NCI-H2029 (cell line): ENCODE data around the gene SLC26A1.

Experiments used
- DNase-seq: peaks from one replicate; lab custom pipeline; 2025; lab: John Stamatoyannopoulos, UW

Gene SLC26A1

DNA sequence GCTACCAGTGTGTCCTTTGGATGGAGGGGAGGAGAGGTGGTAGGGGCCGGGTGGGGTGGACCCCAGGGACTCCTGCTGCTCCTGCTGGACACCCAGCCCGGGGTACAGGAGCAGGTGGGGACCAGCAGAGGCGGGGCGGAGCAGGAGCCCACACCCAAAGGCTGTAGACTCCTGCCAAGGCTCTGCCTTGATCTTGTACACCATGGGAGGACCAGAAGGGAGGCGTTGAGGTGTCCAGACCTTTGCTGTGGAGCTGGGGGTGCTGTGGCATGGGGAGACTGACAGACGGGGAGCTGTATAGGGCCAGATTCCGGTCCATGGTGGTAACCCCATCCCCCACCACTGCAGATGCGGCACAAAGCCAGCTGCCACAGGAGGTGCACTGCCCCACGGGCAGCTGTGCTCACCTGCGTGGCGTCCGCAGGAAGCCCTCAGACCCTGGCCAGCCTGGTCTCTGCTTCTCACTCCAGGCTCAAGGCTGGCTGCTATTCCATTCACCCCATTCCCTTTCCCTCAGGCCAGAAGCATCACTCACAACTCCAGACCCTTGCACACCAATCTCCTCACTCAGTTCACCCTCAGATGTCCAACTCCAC is 5.0 kb upstream of the SLC26A1 start:
- DNase-seq: no peak

DNA sequence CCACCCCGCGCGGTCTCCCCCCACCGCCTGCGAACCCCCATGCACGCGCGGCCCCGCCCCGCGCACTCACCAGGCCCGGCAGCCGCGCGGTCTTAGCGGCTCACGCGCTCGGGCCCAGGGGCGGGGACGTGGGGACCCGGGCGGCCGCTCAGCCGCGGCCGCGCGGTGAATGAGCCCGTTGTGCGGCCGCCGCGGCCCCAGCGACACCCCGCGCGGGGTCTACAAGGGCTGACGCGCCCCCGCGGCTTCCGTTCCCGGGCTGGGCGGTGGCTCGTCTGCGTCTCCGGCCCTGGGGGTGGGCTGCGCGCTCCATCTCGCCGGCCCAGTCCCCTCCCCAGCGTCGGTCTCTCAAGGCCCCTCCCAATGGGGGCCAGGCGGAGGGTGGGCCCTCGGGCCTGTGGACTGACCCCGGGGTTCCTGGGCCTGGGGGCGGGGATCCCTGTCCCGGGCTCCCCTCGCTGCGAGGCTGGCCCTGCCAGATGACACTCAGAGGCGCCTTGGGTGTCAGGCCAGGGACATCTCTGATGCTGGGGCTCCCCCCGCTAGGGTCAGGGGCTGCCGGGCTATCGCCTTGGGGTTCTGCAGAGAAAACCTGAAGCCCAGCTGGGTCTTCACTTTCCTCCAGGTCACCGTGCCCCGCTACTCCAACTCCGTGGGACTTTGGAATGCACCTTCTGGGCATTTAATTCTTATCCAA is 4.3 kb upstream of the SLC26A1 start:
- DNase-seq: no peak

DNA sequence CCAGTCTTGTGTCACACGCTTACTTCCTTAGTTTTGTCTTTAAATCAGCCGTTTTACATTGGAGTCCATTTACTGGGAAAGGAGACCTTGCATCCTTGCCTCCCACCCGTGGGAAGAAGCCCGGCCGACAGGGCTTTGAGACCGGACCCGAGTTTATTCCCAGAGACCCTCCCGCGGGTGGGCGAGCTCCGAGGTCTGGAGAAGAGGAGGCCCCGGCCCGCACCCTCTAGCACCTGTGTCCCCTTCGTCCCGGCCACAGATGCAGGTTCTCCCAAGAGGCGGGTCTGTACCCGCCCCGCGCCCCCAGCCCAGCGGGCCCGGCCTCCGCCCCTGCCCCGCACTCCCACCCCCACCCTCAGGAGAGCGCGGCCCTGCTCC is 3.8 kb upstream of the SLC26A1 start:
- DNase-seq: no peak

DNA sequence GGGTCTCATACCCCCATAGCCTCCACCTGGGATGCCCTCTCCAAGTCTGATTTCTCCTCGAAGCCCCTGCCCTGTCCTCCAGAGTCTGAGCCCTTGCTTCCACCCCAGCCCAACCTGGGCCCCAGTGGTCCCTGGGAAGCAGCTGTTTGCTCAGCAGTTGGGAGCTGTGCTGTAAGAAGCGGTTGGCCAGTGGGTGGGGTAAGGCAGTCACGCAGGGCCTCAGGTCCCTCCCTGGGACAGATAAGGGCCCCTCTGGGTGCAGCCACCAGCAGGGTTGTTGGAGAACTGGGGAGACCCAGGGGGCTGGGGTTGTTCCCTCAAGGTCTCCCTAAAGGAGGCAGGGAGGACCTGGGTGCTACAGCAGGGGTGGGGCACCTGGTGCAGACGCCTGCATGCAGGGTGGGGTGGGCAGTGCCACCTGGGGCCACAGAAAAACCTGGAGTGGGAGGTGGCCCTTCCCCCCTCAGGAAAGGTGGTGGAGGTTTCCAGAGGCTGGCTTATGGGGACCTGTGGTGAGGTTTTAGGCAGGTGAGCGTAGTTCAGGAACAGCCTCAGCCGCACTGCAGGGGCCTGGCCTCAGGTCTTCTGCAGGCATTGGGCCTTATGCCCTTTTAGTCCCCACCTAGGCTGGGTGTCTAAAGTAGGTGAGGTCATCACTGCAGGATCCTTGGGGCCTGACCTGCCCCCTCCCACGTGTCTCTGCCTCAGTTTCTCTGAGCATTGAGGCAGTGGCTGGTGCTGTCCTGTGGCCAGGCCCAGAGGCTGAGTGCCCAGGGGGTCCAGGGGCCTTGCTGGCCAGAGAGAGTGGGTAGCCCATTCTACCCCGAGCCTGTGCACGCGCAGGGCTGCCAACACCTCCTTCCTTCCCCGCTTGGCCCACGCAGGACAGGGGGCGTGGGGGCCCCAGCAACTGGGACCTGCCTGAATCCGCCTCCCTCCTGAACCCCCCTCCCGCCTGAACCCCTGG is 3.1 kb upstream of the SLC26A1 start:
- DNase-seq: no peak

DNA sequence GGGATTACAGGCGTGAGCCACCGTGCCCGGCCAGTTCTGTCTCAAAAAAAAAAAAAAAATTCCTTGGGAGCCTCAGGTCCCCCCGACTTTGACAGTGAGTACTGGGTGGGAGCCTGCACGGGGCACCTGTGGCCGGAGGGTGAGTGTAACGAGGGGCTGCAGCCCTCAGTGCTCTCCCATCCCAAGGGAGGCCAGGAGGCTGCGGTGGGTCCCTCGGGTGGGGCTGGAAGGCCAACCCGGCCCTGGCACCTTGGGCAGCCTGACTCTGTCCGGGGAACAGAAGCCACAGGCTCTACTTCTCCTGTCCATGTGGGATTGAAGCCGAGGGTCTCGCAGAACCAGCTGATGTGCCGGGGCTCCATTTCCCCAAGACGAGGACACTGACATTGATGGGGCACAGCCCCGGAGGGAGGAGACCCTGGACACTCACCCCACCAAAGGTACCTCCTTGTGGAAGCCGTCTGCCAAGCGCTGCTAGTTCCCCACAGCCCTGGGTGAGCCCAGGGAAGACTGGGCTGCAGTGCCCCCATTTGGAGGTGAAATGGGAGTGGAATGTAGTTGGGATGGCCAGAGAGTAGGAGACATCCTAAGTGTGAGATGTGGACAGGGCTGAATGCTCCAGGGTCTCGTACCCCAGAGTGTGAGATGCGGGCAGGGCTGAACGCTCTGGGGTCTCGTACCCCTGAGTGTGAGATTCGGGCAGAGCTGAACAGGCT is 2.3 kb upstream of the SLC26A1 start:
- DNase-seq: no peak

DNA sequence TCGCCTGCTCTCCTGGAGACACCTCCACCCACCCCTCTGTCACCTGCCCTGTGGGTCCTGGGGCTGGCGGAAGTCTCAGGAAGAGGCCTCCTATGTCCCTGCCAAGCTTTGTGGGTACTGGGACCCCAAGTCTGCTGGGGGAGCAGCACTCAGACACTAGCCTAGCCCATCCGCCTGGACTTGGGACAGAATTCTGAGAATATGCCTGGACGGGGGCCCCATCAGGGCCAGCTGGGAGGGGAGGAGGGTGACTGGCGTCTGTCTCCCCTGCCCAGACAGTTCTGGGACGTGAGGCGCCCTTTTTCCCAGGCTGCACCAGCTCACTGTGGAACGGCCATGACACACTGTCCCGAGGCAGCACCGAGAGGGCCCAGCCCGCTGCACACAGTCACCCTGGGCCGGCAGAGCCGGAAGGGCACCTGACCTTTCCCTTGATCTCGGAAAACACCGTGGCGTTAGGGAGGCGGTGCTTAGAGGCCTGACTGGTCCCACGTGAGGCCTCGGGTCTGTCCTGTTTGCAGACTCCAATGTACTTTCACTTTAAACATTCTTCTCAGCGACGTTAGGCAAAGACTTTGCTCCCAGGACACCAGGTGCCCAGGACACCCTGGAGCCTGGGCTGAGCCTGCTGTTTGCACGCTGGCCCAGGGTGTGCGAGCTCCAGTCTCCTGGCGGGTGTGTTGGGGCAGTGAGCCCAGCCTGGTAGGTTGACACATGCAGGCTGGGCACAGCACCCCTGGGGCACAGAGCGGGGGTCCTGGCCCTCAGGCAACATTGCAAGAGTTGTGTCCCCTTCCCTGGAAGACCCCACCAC is 700 bp downstream of the SLC26A1 start:
- DNase-seq: no peak

DNA sequence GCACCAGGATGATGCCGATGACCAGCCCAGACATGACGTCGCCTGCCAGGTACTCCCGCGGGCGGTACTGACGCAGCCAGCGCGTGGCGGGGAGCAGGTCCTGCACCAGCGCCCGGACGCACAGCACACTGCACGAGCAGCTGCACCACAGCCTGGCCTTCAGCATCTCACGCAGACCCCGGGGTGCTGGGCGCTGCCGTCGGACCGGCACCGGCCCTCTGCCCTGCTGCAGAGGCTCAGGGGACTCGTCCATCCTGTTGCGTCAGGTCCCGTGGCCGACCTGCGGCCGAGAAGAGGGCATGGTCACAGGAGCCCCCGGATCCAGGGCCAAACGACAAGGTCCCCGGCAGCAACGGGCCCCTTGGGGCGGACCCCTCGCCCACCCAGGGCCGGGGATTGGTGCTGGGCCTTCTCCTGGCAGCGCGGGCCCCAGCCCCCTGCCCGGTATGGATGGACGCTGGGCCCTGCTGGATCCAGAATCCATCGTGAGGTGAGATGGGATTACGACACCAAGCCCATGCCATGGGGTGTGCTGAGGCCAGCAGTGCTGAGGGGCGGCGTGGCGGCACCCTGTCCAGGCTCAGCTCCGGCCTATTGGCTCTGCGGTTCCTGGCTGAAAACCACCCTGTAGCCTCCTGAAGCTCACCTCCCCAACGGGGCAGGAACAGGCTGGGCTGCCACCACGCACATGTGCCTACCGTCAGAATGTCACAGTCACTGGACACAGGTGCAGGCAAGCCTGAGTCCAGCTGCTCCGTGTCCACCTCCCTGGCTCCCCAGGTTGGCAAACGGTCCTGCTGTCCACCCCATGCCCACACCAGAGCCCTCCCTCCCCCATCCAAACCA is 1.5 kb downstream of the SLC26A1 start:
- no peak for DNase-seq

DNA sequence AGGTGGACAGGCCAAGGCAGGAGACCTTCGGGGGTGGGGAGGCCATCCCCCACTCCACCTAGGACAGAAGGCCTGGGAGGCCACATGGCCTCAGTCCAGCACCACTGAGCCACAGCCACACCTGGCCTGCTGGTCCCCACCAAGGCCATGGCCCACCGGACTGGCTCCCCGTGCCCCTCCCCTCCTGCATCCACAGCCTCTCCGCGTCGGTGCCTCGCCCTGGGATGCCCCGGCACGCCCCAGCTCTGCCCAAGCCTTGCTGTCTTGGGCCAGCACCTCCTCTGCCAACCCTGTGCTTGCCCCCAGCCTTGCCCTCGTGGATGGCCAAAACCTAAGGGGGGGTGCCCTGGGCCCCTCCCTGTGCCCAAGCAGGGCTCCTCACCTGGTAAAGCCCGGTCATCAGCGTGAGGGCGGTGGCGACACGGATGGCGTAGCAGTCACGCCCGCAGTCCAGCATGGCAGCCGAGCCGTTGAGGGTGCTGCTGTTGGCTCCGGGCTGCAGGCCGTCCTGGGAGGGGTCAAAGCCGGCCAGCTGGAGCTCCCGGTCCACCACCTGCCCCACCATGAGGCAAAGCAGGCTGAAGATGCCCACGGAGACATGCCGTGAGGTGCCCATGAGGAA is 2.3 kb downstream of the SLC26A1 start:
- DNase-seq: no peak

DNA sequence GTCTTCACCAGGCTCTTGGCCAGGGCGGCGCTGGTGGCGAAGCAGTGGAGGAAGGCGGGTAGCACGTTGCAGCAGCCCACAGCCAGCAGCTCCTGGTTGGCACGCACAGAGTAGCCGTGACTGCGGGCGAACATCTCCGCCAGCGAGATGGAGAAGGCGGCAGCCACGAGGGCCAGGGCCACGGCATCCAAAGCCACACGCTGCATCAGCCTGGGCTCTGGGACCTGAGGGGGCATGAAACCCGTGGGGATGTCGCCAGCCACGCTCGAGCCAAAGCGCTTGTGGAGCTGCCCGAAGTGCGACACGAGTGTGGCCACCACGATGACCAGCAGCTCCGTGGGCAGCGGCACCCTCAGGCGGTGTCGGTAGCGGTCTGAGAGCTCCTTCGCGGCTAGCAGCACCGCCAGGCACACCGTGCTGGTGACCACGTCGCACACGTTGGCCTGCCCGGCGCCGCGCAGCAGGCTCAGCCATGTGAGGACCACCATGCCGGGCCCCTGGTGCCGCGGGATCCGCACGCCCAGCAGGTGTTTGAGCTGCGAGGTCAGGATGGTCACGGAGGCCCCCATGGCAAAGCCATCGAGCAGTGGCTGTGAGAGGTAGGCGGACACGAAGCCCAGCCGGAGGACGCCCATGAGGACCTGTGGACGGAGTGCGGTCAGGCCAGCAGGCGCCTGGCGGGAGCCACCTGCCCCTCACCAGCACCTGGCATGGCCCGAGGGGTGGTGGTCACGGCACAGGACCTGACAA is 3.3 kb downstream of the SLC26A1 start:
- no peak for DNase-seq

DNA sequence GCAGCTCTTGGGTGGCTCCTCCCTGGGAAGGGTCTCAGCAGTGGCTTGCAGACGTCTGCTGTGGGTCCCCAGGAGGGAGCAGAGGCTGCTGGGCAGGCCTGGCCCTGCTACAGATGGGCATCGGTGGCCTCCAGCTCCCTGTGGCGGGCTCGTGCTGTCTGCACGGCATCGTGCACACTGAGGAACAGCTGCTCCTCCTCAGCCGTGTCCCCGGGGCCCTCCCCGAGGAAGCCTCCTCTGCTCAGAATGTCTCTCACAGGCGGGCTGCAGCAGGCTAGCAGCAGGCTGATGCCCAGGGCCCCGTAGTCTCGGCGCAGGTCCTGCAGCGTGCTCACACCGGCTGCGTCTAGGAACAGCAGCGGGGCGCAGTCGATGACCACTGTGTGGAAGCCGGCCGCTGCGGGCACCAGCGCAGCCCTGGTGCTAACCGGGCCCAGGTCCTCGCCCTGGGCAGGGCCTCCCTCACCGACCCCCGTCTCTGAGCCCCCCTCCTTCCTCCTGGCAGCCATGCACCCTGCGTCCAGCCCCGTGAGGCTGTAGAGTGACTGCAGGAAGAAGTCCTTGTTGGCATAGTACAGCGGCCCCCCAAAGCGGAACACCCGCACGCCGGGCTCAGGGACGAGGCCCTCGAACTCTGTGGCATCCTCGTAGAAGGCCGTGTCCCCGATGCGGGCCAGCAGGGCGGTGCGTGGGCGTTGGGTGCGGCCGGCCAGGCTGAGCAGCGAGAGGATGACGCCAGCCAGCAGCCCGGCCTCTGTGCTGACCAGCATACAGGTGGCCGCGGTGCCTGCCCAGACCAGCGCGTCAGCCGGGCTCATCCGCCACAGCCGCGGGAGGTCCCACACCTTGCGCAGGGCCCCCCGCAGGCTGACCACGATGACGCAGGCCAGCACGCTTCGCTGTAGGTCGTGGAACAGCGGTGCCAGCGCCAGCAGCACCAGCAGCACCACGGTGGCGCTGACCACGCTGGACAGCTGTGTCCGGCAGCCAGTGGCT is 4.2 kb downstream of the SLC26A1 start:
- DNase-seq: no peak

DNA sequence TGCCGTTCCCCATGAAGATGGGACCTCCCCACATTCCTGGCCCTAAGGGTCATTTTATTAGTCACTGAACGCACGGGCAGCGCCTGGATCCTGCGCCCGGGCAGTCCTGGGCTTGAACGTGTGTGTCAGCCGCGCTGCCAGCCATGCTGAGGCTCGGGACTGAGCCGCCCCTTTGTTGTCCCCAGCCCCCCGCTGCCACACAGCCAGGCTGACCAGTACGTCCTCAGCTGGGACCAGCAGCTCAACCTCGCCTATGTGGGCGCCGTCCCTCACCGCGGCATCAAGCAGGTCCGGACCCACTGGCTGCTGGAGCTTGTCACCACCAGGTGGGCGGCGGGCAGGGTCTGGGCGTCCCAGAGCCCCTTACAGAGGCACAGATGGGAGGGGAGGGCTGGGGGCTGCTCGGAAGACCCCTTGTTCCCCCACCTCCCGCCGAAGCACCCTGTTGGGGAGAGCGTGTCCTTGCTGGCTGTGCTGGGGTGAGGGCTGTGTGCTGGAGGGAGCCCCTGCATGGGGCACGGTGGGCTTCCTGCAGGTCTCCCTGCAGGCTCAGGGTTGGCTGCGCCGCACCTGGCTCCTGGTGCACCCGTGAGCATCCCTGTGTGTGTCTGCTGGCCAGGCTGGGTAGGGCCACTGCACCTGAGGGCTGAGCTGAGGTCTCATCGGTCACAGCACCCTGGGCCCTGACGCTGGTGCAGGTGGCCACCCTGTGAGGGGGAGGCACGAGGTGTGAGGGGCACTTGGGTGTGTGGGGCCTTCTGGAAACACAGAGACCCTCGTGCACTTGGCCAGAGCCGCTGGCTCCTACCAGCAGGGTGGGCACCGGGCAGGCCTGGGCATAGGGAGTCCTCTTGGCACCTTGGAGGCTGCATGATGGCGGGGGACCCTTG is 5.3 kb downstream of the SLC26A1 start:
- DNase-seq: no peak

DNA sequence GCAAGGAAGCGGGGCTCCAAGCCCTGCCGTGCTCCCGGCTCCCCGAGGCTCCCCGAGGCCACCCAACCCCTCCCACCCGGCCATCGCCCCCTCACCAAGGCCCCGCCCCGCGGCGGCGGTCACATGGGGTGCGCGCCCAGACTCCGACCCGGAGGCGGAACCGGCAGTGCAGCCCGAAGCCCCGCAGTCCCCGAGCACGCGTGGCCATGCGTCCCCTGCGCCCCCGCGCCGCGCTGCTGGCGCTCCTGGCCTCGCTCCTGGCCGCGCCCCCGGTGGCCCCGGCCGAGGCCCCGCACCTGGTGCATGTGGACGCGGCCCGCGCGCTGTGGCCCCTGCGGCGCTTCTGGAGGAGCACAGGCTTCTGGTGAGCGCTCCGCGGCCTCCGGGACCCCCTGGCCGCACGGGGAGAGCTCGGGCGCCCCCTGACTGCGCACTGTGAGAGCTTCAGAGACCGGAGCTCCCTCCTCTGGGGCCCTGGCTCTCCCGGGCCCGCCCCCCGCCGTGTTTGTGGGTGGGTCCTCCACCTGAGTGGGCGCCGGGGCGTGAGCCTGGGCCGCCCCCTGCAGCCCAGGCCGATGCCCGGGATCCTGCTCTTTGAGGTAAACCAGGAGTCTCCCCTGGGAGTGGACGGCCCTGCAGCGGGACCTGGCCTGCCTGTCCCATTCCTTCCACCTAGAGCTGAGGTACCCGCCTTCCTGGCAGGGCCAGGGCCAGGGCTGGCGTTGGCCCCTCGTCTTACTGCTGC is 6.2 kb downstream of the SLC26A1 start, which contains the start of gene IDUA:
IDUA (plus strand) TSS at position 166 of the 745 bp plus-strand sequence; CDS start at position 207, 41 bp downstream.
- no peak for DNase-seq

DNA sequence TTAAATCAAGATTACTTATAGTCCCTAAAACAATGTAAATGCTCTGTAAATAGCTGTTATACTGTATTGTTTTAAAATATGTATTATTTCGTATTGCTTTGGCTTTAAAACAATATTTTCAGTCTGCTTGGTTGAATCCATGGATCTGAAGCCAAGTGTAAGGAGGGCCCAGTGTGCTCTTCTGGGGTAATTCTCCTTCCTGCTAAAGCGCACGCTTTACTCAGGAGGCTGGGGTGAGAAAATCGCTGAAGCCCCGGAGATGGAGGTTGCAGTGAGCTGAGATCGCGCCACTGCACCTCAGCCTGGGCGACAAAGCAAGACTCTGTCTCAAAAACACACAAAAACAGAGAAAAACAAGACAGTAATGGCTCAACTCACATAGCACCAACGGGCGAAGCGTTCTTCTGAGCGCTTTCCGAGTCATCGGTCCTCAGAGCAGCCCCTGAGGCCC is 6.8 kb downstream of the SLC26A1 start:
- DNase-seq: no peak

DNA sequence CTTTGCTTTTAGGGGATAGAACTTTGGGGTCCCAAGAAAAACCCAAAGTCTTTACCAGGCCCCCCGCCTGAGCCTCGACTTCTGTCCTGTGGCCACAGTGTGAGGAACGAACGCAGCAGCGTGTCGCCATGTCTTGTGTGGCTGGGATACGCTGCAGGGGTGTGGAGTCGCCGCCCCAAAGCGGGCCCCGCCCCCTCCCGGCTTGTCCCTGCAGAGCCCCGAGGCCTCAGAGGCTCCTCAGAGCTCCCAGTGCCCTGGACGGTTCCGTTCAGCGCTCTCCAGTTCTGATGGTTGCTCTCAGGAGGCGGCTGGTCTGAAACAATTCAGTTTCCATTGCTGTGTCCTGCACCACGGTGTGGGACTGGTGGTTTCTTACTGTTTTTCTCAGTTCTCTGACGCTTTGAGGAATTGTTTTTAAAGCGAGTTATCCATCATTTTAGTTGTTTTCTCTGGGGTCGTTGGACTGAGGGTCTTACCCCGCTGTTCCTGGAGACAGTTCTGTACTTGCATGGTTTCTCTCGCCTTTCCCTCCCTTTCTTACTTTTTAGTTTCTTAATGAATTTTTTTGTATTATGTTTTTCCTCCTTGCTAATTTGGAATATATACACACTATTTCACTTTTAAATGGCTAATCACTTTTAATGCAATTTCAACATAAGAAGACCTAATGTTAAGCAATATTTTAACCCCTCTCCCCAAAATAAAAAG is 7.9 kb downstream of the SLC26A1 start:
- DNase-seq: no peak

DNA sequence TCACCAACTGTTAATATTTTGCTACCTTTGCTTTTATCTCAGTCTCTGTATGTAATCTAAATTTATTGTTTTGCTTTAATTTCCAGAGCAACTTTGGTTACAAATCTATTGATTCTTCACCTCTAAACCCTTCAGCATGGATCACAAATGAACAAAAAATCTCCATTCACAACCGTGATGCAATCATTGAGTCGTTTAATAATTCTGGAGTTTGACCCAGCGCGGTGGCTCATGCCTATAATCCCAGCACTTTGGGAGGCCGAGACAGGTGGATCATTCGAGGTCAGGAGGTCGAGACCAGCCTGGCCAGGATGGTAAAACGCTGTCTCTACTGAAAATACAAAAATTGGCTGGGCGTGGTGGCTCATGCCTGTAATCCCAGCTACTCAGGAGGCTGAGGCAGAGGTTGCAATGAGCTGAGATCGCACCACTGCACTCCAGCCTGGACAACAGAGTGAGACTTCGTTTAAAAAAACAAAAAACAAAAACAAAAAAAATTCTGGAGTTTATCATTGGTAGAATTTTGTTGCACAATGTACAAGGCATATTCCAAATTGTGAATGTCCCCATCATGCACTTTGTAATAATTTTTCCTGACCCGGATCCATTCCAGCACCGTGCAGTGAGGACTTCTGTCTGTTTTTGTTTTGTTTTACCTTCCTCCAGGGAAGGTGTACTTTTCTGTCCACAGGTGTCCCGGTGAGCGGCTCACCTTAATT is 8.7 kb downstream of the SLC26A1 start:
- DNase-seq: no peak
